ENCODE measurements around the gene P2RY8. TPM values are rescaled to one million over a fixed set of nuclear protein-coding genes. Genes with fewer than 3 reads are reported as not detected.
A peak's percentile ranks its signal among the peaks of the same experiment; 100 is the strongest.

The P2RY8 gene
- total and polyA plus RNA-seq, 2 donors (not counting 1 experiment from before 2014, with no cell fraction given): 72.3 to 142 TPM

DNA sequence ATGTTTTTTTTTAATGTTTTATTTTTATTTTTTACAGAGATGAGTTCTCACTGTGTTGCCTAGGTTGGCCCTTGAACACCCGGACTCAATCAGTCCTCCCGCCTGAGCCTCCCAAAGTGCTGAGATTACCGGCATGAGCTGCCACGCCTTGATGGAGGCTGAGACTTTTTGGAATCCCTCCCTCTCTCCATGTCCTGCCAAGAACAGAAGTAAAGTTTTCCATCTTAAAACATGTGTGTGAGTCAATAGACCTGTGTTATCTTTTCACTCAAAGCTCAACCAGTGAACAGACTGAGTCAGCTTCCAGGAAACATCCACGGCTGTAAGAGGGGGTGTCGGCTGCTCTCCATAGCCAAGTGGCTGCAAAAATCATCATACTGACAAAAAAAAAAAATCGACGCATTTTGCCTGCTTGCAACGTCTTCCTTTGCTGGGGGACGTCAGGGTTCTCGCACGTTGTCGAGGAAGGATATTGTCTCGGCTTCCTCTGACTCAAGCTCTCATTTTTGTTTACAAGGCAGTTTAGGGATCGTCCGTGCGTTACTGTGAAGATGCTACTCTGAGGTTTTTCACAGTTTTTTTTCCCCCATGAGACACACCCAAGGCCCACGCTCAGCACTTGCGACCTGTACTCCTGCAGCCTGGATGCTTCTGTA, 74.3 kb downstream of the P2RY8 start:
- H3K4me1 ChIP-seq (ENCODE audit: control insufficient read depth in 2 of 2, insufficient read depth in 2 of 2, low read length in 2 of 2): peaks cover 40 to 54% of the 10 kb centered on the region in 2 donors
- TF ChIP-seq EZH2 (IDR thresholded peaks at IDR 0.05; ENCODE audit: borderline replicate concordance, insufficient read depth, low read depth, low read length, poor library complexity, severe bottlenecking): no peak
- TF ChIP-seq, protein P1, sequence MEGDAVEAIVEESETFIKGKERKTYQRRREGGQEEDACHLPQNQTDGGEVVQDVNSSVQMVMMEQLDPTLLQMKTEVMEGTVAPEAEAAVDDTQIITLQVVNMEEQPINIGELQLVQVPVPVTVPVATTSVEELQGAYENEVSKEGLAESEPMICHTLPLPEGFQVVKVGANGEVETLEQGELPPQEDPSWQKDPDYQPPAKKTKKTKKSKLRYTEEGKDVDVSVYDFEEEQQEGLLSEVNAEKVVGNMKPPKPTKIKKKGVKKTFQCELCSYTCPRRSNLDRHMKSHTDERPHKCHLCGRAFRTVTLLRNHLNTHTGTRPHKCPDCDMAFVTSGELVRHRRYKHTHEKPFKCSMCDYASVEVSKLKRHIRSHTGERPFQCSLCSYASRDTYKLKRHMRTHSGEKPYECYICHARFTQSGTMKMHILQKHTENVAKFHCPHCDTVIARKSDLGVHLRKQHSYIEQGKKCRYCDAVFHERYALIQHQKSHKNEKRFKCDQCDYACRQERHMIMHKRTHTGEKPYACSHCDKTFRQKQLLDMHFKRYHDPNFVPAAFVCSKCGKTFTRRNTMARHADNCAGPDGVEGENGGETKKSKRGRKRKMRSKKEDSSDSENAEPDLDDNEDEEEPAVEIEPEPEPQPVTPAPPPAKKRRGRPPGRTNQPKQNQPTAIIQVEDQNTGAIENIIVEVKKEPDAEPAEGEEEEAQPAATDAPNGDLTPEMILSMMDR (IDR thresholded peaks at IDR 0.05): no peak
- ATAC-seq (ENCODE audit: low read depth) (peak; percentile 36), DNase-seq (peak; percentile 48)
- 38% methylated on average over 19 of the region's 19 CpGs for WGBS (ENCODE audit: insufficient coverage)
- H3K36me3 ChIP-seq (replicated peaks in 1 of 2; ENCODE audit: control extremely low read depth in 1 of 2, control insufficient read depth in 1 of 2, extremely low read depth in 1 of 2, insufficient read depth in 2 of 2, low read length in 1 of 2): peaks cover 0 to 41% of the 10 kb centered on the region in 2 experiments
- Mint-ChIP-seq H3K4me1 (peaks cover 43% of the 10 kb centered on the region), H3K9me3 (ENCODE audit: insufficient read depth) (no peaks in the 10 kb centered on the region), H3K4me3 (peak overlapping the region; percentile 1), H3K27me3 (no peaks in the 10 kb centered on the region), H3K27ac (peak overlapping the region; percentile 39)
- peaks cover 0 to 5% (median 0%) of the 10 kb centered on the region in 3 donors for H3K9me3 ChIP-seq (ENCODE audit: control extremely low read depth in 1 of 3, control insufficient read depth in 2 of 3, insufficient read depth in 1 of 3, low read length in 2 of 3)
- intact Hi-C loops (cut with micrococcal nuclease): no loop called here
- H3K27me3 ChIP-seq (replicated peaks in 1 of 4; ENCODE audit: control extremely low read depth in 1 of 4, control insufficient read depth in 3 of 4, insufficient read depth in 4 of 4, low read length in 3 of 4): no peaks in the 10 kb centered on the region
- no peak overlapping the region for H3K4me2 ChIP-seq (replicated peaks; ENCODE audit: low read depth, low read length, poor library complexity, severe bottlenecking)
- peak overlapping the region in 1 of 2 donors; percentile 2 for H3K27ac ChIP-seq (ENCODE audit: low read length in 2 of 2)
- POLR2A ChIA-PET: no interaction called here
- H4K20me1 ChIP-seq (ENCODE audit: control insufficient read depth, insufficient read depth, low read length, poor library complexity, severe bottlenecking): peaks cover 51% of the 10 kb centered on the region
- no peak overlapping the region for H3K4me3 ChIP-seq (ENCODE audit: control extremely low read depth in 1 of 5, extremely low read depth in 1 of 5, insufficient read depth in 1 of 5, low read depth in 2 of 5, low read length in 4 of 5)
- CTCF ChIA-PET: no interaction called here
- H3K79me2 ChIP-seq (ENCODE audit: control insufficient read depth, insufficient read depth, low read length): peaks cover 41% of the 10 kb centered on the region
- H2AFZ ChIP-seq (ENCODE audit: insufficient read depth, low read depth, low read length, poor library complexity, severe bottlenecking): no peak overlapping the region
- H3K9ac ChIP-seq (ENCODE audit: low read length): no peak overlapping the region

DNA sequence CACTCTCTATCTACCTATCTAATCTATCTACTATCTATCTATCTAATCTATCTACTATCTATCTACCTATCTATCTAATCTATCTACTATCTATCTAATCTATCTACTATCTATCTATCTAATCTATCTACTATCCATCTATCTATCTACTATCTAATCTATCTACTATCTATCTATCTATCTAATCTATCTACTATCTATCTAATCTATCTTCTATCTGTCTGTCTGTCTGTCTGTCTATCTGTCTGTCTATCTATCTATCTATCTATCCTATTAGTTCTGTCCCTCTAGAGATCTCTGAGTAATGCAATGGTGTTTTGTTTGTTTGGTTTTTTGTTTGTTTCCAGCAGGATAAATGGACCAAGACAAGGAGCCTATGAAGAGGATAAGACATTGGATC, 74.9 kb downstream of the P2RY8 start:
- H2AFZ ChIP-seq (ENCODE audit: insufficient read depth, low read depth, low read length, poor library complexity, severe bottlenecking): no peak overlapping the region
- DNase-seq (no peak), ATAC-seq (ENCODE audit: low read depth) (no peak)
- ChIA-PET POLR2A (no interaction called here), CTCF (no interaction called here)
- H4K20me1 ChIP-seq (ENCODE audit: control insufficient read depth, insufficient read depth, low read length, poor library complexity, severe bottlenecking): peaks cover 45% of the 10 kb centered on the region
- Mint-ChIP-seq H3K4me3 (no peak overlapping the region), H3K27ac (no peak overlapping the region), H3K9me3 (ENCODE audit: insufficient read depth) (no peaks in the 10 kb centered on the region), H3K27me3 (no peaks in the 10 kb centered on the region), H3K4me1 (peaks cover 39% of the 10 kb centered on the region)
- H3K4me2 ChIP-seq (replicated peaks; ENCODE audit: low read depth, low read length, poor library complexity, severe bottlenecking): no peak overlapping the region
- TF ChIP-seq, protein P1 (IDR thresholded peaks at IDR 0.05): no peak
- no peak for TF ChIP-seq EZH2 (IDR thresholded peaks at IDR 0.05; ENCODE audit: borderline replicate concordance, insufficient read depth, low read depth, low read length, poor library complexity, severe bottlenecking)
- H3K4me3 ChIP-seq (ENCODE audit: control extremely low read depth in 1 of 5, extremely low read depth in 1 of 5, insufficient read depth in 1 of 5, low read depth in 2 of 5, low read length in 4 of 5): no peak overlapping the region
- H3K9me3 ChIP-seq (ENCODE audit: control extremely low read depth in 1 of 3, control insufficient read depth in 2 of 3, insufficient read depth in 1 of 3, low read length in 2 of 3): peaks cover 0 to 5% (median 0%) of the 10 kb centered on the region in 3 donors
- intact Hi-C loops (cut with micrococcal nuclease): no loop called here
- H3K9ac ChIP-seq (ENCODE audit: low read length): no peak overlapping the region
- H3K36me3 ChIP-seq (replicated peaks in 1 of 2; ENCODE audit: control extremely low read depth in 1 of 2, control insufficient read depth in 1 of 2, extremely low read depth in 1 of 2, insufficient read depth in 2 of 2, low read length in 1 of 2): peaks cover 0 to 41% of the 10 kb centered on the region in 2 experiments
- H3K4me1 ChIP-seq (ENCODE audit: control insufficient read depth in 2 of 2, insufficient read depth in 2 of 2, low read length in 2 of 2): peaks cover 34 to 51% of the 10 kb centered on the region in 2 donors
- no peak overlapping the region for H3K27ac ChIP-seq (ENCODE audit: low read length in 2 of 2)
- peaks cover 43% of the 10 kb centered on the region for H3K79me2 ChIP-seq (ENCODE audit: control insufficient read depth, insufficient read depth, low read length)
- no peaks in the 10 kb centered on the region for H3K27me3 ChIP-seq (replicated peaks in 1 of 4; ENCODE audit: control extremely low read depth in 1 of 4, control insufficient read depth in 3 of 4, insufficient read depth in 4 of 4, low read length in 3 of 4)

Measured in B cell (primary cell).